GM21526 (cell line): Measurements from ENCODE around the gene PELO.
"Not testable (repeated sequence)": the region's sequence is repeated elsewhere in the genome, so short reads cannot be mapped to it uniquely, and the experiment has no call there.

Experiments used
- ATAC-seq: cut with Tn5 transposase; IDR thresholded peaks from one replicate; pipeline ENCODE4 v1.9.1; 2021; ENCODE audit warnings: moderate library complexity; ENCODE audit not compliant: unreplicated experiment, low FRiP score

Gene PELO

DNA sequence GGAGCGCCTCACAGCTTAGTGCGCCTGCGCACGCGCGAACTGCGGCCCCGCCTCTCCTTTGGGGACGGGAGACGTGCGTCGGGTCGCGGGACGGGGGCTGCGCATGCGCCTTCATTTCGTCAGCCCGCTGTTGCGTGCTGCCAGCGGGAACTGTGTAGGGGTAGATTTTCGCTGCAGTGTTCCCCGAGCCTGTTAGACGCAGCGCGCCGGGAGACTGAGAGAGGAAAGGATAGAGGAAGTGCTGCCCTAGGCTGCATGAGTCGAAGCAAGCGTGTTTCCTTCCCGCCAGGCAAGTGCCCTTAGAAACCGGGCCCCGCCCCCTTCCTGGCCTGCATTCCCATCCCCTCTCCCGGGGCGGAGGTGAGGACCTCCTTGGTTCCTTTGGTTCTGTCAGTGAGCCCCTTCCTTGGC lies 12.3 kb downstream of the PELO start:
- peak; percentile 91 for ATAC-seq

- peak; percentile 38 for ATAC-seq
Observed at GRCh38 chr5:52800394-52801213, 12.9 kb downstream of the PELO start.

DNA sequence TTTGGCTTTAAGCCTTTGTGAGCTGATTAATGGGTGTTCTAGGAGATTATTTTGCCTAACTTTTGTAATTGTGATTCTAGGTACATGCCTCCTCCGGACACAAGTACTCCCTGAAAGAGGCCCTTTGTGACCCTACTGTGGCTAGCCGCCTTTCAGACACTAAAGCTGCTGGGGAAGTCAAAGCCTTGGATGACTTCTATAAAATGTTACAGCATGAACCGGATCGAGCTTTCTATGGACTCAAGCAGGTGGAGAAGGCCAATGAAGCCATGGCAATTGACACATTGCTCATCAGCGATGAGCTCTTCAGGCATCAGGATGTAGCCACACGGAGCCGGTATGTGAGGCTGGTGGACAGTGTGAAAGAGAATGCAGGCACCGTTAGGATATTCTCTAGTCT lies 13.6 kb downstream of the PELO start:
- no peak for ATAC-seq

DNA sequence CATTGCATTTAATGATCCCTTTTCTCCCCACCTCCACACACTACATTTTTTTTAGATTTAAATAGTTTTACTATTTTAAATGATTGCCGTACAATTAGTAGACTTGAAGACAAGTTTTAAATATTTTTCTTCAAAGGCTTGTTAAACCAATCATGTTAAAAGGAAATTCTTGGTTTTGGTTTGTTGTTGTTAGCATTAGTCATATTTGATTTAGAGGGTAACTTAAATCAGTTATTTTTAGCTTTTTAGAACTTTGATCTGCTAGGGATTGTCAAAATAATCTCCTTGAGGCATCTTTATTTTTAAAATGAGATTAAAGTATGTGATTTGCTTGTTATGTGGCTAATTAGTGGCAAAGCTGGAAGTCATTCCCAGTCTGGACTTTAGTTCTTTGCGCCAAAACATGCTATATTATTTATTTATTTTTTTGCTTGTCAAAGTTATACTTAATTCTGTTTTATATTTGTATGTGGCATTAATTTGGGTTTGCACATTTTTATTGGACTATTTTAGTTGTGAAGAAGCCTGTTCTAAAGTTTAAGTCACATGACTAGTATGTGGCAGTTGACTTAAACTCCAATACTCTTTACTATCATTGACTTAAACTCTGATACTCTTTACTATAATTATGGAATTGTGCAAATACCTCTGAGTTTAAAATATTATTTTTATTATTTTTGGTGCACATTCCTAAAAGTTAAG lies 14.7 kb downstream of the PELO start:
- no peak for ATAC-seq

- no peak for ATAC-seq
Observed at GRCh38 chr5:52802974-52803336, 15.2 kb downstream of the PELO start.

- no peak for ATAC-seq
Observed at GRCh38 chr5:52804387-52804791, 16.7 kb downstream of the PELO start.

GRCh38 chr5:52804981-52805380 lies 17.3 kb downstream of the PELO start:
- ATAC-seq: no peak

GRCh38 chr5:52805615-52806014 lies 17.9 kb downstream of the PELO start:
- no peak for ATAC-seq

- ATAC-seq: no peak
Observed at GRCh38 chr5:52807037-52807436, 19.3 kb downstream of the PELO start.

GRCh38 chr5:52807723-52808122 lies 20.0 kb downstream of the PELO start:
- no peak for ATAC-seq

DNA sequence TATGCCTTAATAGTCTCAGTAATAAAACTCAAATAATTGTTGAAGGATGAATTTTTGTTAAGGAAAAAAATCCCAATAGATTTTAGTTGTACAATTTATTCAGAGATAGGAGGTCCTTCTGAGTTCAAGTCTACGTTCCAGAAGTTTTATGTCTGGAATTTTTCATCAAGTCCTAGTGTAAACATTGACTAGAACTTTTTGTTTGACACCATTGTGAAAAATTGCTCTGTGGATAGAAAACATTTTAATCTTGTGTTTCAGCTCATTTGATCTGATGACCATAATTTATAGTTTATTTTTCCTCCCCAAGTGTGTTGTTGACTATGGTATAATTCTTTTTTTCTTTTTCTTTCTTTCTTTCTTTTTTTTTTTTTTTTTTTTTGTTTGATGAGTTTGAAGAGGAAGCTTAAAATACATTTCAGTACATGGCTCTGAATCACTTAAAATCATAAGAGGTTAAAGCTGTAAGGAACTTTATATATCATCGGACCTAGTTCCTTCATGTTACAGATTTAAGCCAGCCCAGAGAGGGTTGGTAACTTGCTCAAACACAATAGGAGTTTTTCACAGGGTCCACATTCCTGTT lies 20.7 kb downstream of the PELO start:
- ATAC-seq: no peak

- no peak for ATAC-seq
Observed at GRCh38 chr5:52809884-52810283, 22.2 kb downstream of the PELO start.

DNA sequence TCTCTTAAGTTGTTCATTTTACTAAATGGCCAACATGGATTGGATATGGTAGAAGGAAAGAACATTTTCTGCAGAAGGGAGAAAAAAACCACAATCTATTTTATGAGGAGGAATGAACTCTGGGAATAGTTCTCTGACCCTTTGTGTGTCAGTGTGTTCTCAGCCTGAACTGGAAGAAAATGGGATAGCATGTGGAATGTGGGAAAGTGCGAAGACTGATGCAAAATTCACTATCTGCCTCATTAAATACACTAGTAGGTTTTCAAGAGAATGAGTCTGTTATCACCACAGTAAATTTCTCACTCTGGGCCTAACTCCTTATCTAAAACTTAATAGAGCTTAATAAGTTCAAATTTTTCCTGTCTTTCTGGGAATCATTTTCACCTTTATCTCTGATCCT lies 22.7 kb downstream of the PELO start:
- ATAC-seq: no peak

DNA sequence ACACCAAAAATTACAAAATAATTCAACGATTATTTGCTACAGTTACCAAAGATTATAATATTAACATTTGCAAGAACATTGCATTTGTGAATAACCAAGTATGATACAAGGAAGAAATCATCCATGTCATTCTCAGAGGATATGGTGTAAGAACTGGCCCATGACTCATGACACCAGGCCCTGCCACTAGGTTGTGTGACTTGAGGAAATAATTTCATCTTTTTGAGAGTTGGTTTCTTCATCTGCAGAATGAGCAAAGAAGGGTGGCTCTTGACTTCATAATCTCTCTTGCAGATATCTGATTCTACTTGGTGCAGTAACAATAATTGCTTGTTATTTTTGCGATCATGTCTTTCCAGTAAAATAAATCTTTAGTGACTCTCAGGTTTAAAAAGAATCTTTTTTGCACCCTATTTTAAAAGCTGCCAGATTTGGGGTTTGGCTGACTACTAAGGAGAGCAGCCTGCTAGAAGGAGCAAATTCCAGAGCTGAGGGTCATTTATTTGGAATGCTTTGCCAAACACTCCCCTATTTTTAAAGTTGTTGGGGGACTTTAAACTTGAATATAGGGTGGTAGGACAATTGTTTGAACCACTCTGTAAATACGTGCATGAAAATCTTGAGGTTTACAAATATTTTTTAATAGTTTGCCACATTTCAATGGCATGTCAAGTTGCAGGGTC lies 23.5 kb downstream of the PELO start:
- ATAC-seq: no peak

- no peak for ATAC-seq
Observed at GRCh38 chr5:52814352-52815148, 26.8 kb downstream of the PELO start.

DNA sequence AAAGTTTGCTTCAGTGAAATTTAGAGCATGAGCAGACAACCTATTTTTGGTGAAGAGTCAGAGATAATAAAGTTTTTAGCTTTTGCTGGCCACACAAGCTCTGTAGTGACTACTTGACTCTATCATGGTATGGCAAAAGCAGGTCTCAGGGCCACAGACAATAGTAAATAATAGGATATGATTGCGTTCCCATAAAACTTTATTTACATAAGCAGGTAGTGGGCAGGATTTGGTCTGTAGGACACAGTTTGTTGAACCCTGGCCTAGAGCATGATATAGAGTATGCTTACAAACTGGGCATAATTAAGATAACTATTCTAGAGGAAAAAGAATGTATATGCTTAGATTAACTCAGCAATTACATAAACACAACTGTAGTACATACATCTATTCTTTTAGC lies 30.1 kb downstream of the PELO start:
- ATAC-seq: no peak

- ATAC-seq: no peak
Observed at GRCh38 chr5:52818360-52818759, 30.6 kb downstream of the PELO start.

GRCh38 chr5:52818807-52819206 lies 31.1 kb downstream of the PELO start:
- ATAC-seq: not testable (repeated sequence)

- no peak for ATAC-seq
Observed at GRCh38 chr5:52821901-52822300, 34.2 kb downstream of the PELO start.

- ATAC-seq: no peak
Observed at GRCh38 chr5:52822437-52822836, 34.7 kb downstream of the PELO start.
